K562 (cell line): ENCODE data around the gene TJAP1. TPM values are rescaled to one million over a fixed set of nuclear protein-coding genes. Genes with fewer than 3 reads are reported as not detected.
A peak's percentile ranks its signal among the peaks of the same experiment; 100 is the strongest.

Source experiments
- ARNT ChIP-seq, 2 experiments: fragments of 450-650 bp; IDR thresholded peaks; 2 replicates each; pipeline ENCODE4 v1.6.1; 2016; ENCODE audit warnings: mild to moderate bottlenecking in 1 of 2
- BRD4 ChIP-seq: fragments of 200-600 bp; sonication (generic); IDR thresholded peaks from 2 replicates; pipeline ENCODE4 v1.6.1; 2017; ENCODE audit warnings: inconsistent platforms
- CREB1 ChIP-seq, 2 experiments: sonication (generic) in 1 of 2; formaldehyde crosslinking in 1 of 2; IDR thresholded peaks; 2 replicates each; pipeline versions ENCODE4 v1.6.1 to v1.8.0; 2012 to 2022; ENCODE audit warnings: inconsistent platforms in 1 of 2, mild to moderate bottlenecking in 1 of 2, missing genetic modification reagents in 1 of 2, moderate library complexity in 1 of 2
- CXXC5 ChIP-seq: fragments of 250-450 bp; sonication (Bioruptor Pico); IDR thresholded peaks from 2 replicates; pipeline ENCODE4 v1.8.0; 2022; ENCODE audit warnings: inconsistent platforms, mild to moderate bottlenecking, moderate library complexity
- EP400 ChIP-seq: fragments of 450-650 bp; IDR thresholded peaks from 2 replicates; pipeline ENCODE4 v1.6.1; 2017; ENCODE audit warnings: antibody characterized with exemption, mild to moderate bottlenecking, moderate library complexity
- ESRRB ChIP-seq: fragments of 250-450 bp; sonication (Bioruptor Pico); IDR thresholded peaks from 2 replicates; pipeline ENCODE4 v1.5.0; 2020; ENCODE audit warnings: mild to moderate bottlenecking, moderate library complexity, borderline replicate concordance
- JUN ChIP-seq, 2 experiments: sonication (generic) in 1 of 2; formaldehyde crosslinking in 1 of 2; IDR thresholded peaks; 2 replicates each; pipeline versions ENCODE4 v1.6.1 to v1.8.0; 2012 to 2022; ENCODE audit warnings: borderline replicate concordance in 2 of 2, mild to moderate bottlenecking in 2 of 2, improper control_type of control experiment in 1 of 2, low read depth in 1 of 2, low read length in 1 of 2, missing genetic modification reagents in 1 of 2
- KDM2B ChIP-seq: fragments of 250-450 bp; sonication (Bioruptor Pico); IDR thresholded peaks from 2 replicates; pipeline ENCODE4 v1.8.0; 2021; ENCODE audit warnings: mild to moderate bottlenecking, moderate library complexity
- MXI1 ChIP-seq: IDR thresholded peaks from 2 replicates; pipeline ENCODE4 v1.6.1; 2011; ENCODE audit warnings: low read depth, mild to moderate bottlenecking, improper control_type of control experiment, low read length
- NCOA1 ChIP-seq: fragments of 450-650 bp; IDR thresholded peaks from 2 replicates; pipeline ENCODE4 v1.6.1; 2016; ENCODE audit warnings: low read depth
- TAF15 ChIP-seq: fragments of 200-400 bp; formaldehyde crosslinking; IDR thresholded peaks from 2 replicates; pipeline ENCODE4 v1.6.1; 2017; ENCODE audit warnings: mild to moderate bottlenecking, low read depth, low read length, moderate library complexity
- TAF7 ChIP-seq: fragments of 450-650 bp; IDR thresholded peaks from 2 replicates; pipeline ENCODE4 v1.6.1; 2016; ENCODE audit warnings: missing genetic modification characterization, missing compliant biosample characterization
- TGIF2 ChIP-seq: sonication (generic); formaldehyde crosslinking; IDR thresholded peaks from 2 replicates; pipeline ENCODE4 v1.8.1; 2022; ENCODE audit warnings: mild to moderate bottlenecking, missing genetic modification reagents, moderate library complexity
- ZC3H8 ChIP-seq: fragments of 450-650 bp; IDR thresholded peaks from 2 replicates; pipeline ENCODE4 v1.6.1; 2017
- ZKSCAN8 ChIP-seq: fragments of 200-800 bp; sonication (Bioruptor generic); IDR thresholded peaks from 2 replicates; pipeline ENCODE4 v1.6.1; 2016; ENCODE audit warnings: missing genetic modification characterization, missing compliant biosample characterization
- ZNF239 ChIP-seq: fragments of 250-450 bp; sonication (Bioruptor Pico); IDR thresholded peaks from 2 replicates; pipeline ENCODE4 v1.4.0; 2020; ENCODE audit warnings: mild to moderate bottlenecking
- polyA plus RNA-seq, 8 experiments: library from polyadenylated mRNA; depleted of rRNA in 4 of 8; stranded (reverse) in 5 of 8; unstranded in 3 of 8; fragments of >200 nt; fragmentation: Nextera tagmentation in 2 of 8; fragmentation: Illumina TruSeq in 1 of 8; extraction: Ambion mirVana in 2 of 8; extraction: Trizol in 1 of 8; gene quantifications; 2 replicates each; pipeline versions ENCODE4 v1.2.1 to v1.2.3, GENCODE V29; 2011 to 2014; ENCODE audit warnings: inconsistent platforms in 1 of 8, missing spikeins in 1 of 8
- total RNA-seq, 7 experiments: library from RNA; depleted of rRNA in 6 of 7; stranded (reverse); fragments of >200 nt in 6 of 7; fragmentation: Illumina TruSeq in 2 of 7; extraction: Trizol in 2 of 7; gene quantifications; 2 replicates each; pipeline versions ENCODE4 v1.2.1 to v1.2.3, GENCODE V29; 2011 to 2021; ENCODE audit warnings: low replicate concordance in 1 of 7
- TF ChIP-seq, protein P1 (sequence below), 3 experiments: IDR thresholded peaks in 2 of 3; conservative IDR thresholded peaks in 1 of 3; 2 replicates each; pipeline ENCODE4 v1.5.1; 2011 to 2012; ENCODE audit warnings: low read length in 3 of 3, mild to moderate bottlenecking in 3 of 3, control low read depth in 2 of 3, improper control_type of control experiment in 1 of 3, inconsistent platforms in 1 of 3, low read depth in 1 of 3, mixed read lengths in 1 of 3, moderate library complexity in 1 of 3; ENCODE audit not compliant: insufficient read depth in 2 of 3
- TF ChIP-seq, protein P2 (sequence below): fragments of 450-650 bp; formaldehyde crosslinking; IDR thresholded peaks from 2 replicates; pipeline ENCODE4 v1.4.0; 2020; ENCODE audit warnings: mild to moderate bottlenecking, moderate library complexity
- TF ChIP-seq, protein P3 (sequence below): sonication (generic); IDR thresholded peaks from 2 replicates; pipeline ENCODE4 v1.6.1; 2016
- TF ChIP-seq, protein P4 (sequence below), 2 experiments: IDR thresholded peaks; 2 replicates each; pipeline ENCODE4 v1.6.1; 2011; ENCODE audit warnings: borderline replicate concordance in 1 of 2, control low read depth in 1 of 2, low read depth in 1 of 2, low read length in 1 of 2, mild to moderate bottlenecking in 1 of 2, mixed read lengths in 1 of 2, moderate library complexity in 1 of 2; ENCODE audit not compliant: insufficient read depth in 1 of 2, insufficient read length in 1 of 2, poor library complexity in 1 of 2, severe bottlenecking in 1 of 2; ENCODE audit errors: extremely low read depth in 1 of 2
- TF ChIP-seq, protein P5 (sequence below): fragments of 250-450 bp; sonication (Bioruptor Pico); IDR thresholded peaks from 2 replicates; pipeline ENCODE4 v1.9.0; 2021; ENCODE audit warnings: mild to moderate bottlenecking

The TJAP1 gene
- total and polyA plus RNA-seq, 9 of the 15 experiments (the other 6 are each of a cell fraction or from before 2014, with no cell fraction given), result 0.06 to 35.8 (median 16.2) TPM

DNA sequence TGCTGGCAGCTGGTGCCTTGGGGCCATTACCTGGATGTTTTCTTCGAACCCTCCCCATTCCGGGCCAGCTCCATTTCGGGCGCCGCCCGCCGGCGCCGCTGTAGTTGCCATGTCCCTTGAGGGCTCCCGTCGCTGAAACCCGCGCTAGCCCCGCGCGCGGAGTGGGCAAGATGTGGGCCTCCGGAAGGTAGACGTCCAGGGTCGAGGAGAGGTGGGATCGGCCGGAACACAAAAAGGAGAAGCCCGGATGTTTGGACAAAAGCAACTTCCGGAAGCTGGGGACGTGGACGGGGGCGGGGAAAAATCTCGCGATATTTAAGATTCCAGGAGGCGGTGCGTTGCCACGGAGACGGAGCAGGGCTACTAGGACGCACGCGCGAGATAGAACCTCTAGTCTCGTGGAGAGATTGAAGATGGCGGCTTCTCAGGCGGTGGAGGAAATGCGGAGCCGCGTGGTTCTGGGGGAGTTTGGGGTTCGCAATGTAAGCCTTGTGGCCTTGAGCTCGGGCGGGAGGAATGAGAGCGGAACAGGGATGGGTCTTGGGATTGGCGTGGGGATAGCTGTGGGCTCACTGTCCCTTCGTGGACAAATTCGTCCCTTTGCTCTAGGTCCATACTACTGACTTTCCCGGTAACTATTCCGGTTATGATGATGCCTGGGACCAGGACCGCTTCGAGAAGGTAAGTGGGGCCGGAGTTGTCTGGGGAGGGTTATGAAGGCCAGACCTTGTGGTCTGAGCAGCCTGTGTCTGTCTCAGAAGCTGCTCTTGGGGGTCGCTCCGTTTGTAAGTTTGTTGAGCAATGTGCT lies 39.5 kb downstream of the TJAP1 start, which contains the start of the genes POLR1C and YIPF3 (continued):
- TF ChIP-seq ARNT (IDR thresholded peaks at IDR 0.05), result peak in 1 of 2 experiments; percentile 48; a peak in 1 of 4 replicates
- TF ChIP-seq ZC3H8, result no peak
- TF ChIP-seq TAF15, result no peak
- no peak; the same call in 1 of the 2 replicates for TF ChIP-seq ZNF239
- peak; percentile 58; the same call in 1 of the 2 replicates for TF ChIP-seq KDM2B (CRISPR knock-in tag)
- TF ChIP-seq CREB1 (IDR thresholded peaks at IDR 0.05), result no peak
- TF ChIP-seq CREB1 (CRISPR knock-in tag; IDR thresholded peaks at IDR 0.05), result peak; percentile 44; the same call in 1 of the 2 replicates
- TF ChIP-seq, protein P1, sequence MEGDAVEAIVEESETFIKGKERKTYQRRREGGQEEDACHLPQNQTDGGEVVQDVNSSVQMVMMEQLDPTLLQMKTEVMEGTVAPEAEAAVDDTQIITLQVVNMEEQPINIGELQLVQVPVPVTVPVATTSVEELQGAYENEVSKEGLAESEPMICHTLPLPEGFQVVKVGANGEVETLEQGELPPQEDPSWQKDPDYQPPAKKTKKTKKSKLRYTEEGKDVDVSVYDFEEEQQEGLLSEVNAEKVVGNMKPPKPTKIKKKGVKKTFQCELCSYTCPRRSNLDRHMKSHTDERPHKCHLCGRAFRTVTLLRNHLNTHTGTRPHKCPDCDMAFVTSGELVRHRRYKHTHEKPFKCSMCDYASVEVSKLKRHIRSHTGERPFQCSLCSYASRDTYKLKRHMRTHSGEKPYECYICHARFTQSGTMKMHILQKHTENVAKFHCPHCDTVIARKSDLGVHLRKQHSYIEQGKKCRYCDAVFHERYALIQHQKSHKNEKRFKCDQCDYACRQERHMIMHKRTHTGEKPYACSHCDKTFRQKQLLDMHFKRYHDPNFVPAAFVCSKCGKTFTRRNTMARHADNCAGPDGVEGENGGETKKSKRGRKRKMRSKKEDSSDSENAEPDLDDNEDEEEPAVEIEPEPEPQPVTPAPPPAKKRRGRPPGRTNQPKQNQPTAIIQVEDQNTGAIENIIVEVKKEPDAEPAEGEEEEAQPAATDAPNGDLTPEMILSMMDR (IDR thresholded peaks at IDR 0.05 in 2 of 3, conservative IDR thresholded peaks at IDR 0.05 in 1 of 3; ENCODE audit: insufficient read depth in 2 of 3, low read depth in 1 of 3, low read length in 3 of 3), result peak in 2 of 3 experiments; percentile 9 to 26; a peak in 2 of 6 replicates
- peak; percentile 29; the same call in 1 of the 2 replicates for TF ChIP-seq TGIF2
- peak; percentile 89 for TF ChIP-seq CXXC5 (CRISPR knock-in tag)
- TF ChIP-seq BRD4, result peak; percentile 18; the same call in 1 of the 2 replicates
- 0 out of 2 replicates have a peak, but pooled peaks have one; percentile 21 for TF ChIP-seq ESRRB
- TF ChIP-seq, protein P2, sequence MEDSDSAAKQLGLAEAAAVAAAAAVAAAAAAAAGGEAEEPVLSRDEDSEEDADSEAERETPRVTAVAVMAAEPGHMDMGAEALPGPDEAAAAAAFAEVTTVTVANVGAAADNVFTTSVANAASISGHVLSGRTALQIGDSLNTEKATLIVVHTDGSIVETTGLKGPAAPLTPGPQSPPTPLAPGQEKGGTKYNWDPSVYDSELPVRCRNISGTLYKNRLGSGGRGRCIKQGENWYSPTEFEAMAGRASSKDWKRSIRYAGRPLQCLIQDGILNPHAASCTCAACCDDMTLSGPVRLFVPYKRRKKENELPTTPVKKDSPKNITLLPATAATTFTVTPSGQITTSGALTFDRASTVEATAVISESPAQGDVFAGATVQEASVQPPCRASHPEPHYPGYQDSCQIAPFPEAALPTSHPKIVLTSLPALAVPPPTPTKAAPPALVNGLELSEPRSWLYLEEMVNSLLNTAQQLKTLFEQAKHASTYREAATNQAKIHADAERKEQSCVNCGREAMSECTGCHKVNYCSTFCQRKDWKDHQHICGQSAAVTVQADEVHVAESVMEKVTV (CRISPR knock-in tag), result no peak
- TF ChIP-seq, protein P3, sequence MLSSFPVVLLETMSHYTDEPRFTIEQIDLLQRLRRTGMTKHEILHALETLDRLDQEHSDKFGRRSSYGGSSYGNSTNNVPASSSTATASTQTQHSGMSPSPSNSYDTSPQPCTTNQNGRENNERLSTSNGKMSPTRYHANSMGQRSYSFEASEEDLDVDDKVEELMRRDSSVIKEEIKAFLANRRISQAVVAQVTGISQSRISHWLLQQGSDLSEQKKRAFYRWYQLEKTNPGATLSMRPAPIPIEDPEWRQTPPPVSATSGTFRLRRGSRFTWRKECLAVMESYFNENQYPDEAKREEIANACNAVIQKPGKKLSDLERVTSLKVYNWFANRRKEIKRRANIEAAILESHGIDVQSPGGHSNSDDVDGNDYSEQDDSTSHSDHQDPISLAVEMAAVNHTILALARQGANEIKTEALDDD, result 0 out of 2 replicates have a peak, but pooled peaks have one; percentile 43
- peak; percentile 98 for TF ChIP-seq MXI1
- TF ChIP-seq, protein P4, sequence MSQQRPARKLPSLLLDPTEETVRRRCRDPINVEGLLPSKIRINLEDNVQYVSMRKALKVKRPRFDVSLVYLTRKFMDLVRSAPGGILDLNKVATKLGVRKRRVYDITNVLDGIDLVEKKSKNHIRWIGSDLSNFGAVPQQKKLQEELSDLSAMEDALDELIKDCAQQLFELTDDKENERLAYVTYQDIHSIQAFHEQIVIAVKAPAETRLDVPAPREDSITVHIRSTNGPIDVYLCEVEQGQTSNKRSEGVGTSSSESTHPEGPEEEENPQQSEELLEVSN (IDR thresholded peaks at IDR 0.05; ENCODE audit: borderline replicate concordance in 1 of 2, extremely low read depth in 1 of 2, insufficient read depth in 1 of 2, insufficient read length in 1 of 2, low read depth in 1 of 2, low read length in 1 of 2, poor library complexity in 1 of 2, severe bottlenecking in 1 of 2), result peak; percentile 12 to 34
- TF ChIP-seq, protein P5, sequence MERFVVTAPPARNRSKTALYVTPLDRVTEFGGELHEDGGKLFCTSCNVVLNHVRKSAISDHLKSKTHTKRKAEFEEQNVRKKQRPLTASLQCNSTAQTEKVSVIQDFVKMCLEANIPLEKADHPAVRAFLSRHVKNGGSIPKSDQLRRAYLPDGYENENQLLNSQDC (CRISPR knock-in tag), result no peak
- TF ChIP-seq TAF7 (tag), result peak; percentile 89
- TF ChIP-seq EP400, result peak; percentile 99
- TF ChIP-seq JUN (IDR thresholded peaks at IDR 0.05; ENCODE audit: borderline replicate concordance, low read depth, low read length), result no peak
- 0 out of 2 replicates have a peak, but pooled peaks have one; percentile 21 for TF ChIP-seq JUN (CRISPR knock-in tag; IDR thresholded peaks at IDR 0.05; ENCODE audit: borderline replicate concordance)
- TF ChIP-seq NCOA1, result peak; percentile 96
- no peak for TF ChIP-seq ZKSCAN8 (CRISPR knock-in tag)
